ENCODE data around the gene CGREF1. TPM values are rescaled to one million over a fixed set of nuclear protein-coding genes. Genes with fewer than 3 reads are reported as not detected.

Gene CGREF1
- total RNA-seq, result 10 to 100 TPM in 3 of 8 experiments, 1 to 10 TPM in 5; 4.4 to 27.3 (median 9.8) TPM

DNA sequence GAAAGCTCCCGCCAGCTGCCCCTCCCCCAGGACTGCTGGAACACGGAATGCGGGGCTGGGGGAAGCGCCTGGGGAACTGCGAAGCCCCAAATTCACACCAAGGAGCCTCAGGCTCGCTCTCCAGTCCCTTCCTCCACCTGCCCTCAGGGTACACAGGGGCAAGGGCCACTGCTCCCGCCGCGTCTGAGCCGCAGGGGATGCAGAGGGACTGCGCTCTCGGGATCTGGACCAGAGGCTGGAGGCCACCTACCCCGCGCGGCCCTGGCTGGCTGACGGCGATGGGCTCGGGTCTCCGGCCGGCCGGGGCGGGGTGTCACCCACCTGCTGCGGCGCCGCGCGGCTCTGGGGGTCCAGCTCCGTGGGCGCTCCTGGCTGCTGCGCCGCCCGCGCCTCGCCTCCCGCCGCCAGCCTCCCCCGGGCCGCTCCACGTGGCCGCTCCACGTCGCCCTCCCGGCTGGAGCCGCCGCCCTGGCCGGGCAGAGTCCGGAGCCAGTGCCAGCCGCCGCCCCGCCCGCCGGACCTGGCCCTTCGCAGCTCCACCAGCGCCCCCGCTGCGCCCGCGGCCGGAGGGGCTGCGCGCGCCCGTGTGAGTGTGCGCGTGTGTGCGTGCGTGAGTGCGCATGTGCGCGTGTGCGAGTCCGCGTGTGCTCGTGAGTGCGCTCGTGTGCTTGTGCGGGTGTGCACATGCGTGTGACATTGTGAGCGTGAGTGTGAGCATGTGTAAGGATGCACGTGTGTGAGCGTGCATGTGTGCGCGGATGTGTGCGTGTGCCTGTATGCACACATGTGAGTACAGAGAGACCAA is at the start of gene CGREF1:
Gene CGREF1, minus strand, starts transcription at position 604 of the 805 bp plus-strand sequence. CDS start 14,762 bp downstream, outside the sequence.
- H3K4me1 ChIP-seq (replicated peaks in 1 of 2), result peaks cover 4 to 18% of the 10 kb centered on the region in 2 donors
- no peak within 1 kb of the TSS for H3K27ac ChIP-seq
- peak within 1 kb of the TSS; percentile 41 to 64 (median 47) for H3K4me3 ChIP-seq
- in situ Hi-C loops (cut with MboI; ENCODE audit: low pct_unique_long_range_greater_than_20kb in 2 of 9, low sequenced_read_pairs in 9 of 9, unreplicated experiment in 9 of 9), result loop anchor here in 3 of 9 experiments (25.0 kb wide), 1 partner anchor 169 kb away; the partner anchor contains the start of genes DNAJC5G (in 3 of the 3) and TRIM54 (in 3 of the 3)
- WGBS, 10 experiments, result 4 to 70% (median 16%) methylated on average over 2 to 18 of the region's 84 CpGs; no CpG with 5 or more reads in 5 of the 10 experiments
- peak; percentile 62 to 74 (median 70) for ATAC-seq (replicated peaks in 6 of 8)

DNA sequence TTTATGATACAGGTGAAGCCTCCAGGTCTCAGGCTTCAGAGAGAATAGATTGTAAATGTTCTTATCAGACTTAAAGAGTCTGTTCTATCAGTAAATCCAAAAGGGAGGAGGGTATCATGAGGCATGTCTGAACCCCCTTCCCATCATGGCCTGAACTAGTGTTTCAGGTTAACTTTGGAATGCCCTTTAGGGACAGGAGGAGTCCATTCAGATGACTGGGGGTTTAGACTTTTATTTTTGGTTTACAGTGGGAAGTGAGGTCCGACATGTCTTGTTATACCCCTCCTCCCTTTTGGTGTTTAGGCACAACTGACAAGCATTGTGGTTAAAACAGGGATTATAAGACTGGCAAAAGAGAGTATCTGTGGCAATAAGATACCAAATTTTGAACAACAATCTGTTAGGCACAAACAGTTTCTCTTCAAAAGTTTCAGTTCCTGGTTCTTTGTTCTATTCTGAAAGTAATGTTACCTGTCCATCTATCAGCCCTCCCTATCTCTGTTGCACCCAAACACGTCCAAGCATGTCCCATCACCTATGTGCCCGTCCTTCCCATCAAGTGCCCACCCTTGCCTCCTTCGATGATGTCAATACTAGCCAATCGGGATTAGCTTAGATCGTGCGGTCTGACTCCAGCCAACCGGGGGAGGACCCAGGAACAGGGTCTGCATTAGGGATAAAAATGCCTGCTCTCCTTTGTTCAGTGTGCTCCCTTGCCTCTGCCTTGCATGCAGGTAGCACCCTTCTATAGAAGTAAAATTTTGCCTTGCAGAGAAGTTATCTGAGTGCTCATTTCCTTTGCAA is 46.2 kb upstream of the CGREF1 start:
- no peak for ATAC-seq (replicated peaks in 6 of 8)
- 38 to 93% (median 74%) methylated on average over 1 to 8 of the region's 8 CpGs; no CpG with 5 or more reads in 2 of the 10 experiments for WGBS, 10 experiments
- H3K4me3 ChIP-seq, result no peak overlapping the region
- in situ Hi-C loops (cut with MboI; ENCODE audit: low pct_unique_long_range_greater_than_20kb in 2 of 9, low sequenced_read_pairs in 9 of 9, unreplicated experiment in 9 of 9), result no loop called here
- H3K27ac ChIP-seq, result no peak overlapping the region
- H3K4me1 ChIP-seq (replicated peaks in 1 of 2), result no peaks in the 10 kb centered on the region

DNA sequence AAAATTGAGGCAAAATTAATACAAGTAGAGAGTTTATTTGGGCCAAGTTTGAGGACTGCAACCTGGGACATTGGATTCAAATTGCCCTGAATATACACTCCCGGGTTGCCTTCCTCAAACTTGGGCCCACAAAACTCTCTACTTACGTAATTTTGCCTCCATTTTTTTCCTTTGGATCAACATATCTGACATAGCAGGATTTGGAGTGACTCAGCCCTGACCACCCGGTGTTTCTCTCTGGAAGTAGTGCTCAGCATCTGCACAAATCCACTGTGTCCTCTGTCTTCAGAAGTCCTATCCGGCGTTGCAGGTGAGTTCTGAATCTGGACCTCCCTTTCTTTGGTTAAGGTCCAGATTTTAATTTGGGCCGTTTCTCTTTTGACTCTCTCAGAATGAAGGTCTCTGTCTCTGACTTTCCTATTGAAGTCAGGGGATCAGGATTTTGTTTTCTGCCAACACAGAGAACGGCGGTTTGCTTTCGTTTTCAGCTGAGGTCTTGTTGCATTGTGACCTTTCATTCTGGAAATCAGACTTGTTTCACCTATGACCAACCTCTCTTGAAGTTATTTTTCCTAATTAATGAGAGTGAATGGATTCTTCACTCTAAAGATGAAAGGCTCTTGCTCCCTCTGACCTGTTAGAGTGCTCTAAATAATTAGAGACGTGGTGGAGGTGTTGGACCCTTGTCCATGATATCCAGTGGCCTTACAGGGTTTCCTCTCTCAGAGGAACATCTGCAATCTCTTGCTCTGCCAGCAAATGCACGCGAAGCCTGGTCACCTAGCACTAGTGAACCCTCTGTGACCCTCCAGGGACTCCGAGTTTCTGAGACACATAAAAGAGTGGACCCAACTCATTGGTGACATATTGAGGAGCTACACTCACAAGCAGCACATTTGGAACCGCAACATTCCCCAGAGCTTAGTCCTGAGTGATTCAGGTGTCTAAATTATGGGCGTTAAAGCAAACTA is 43.5 kb upstream of the CGREF1 start:
- WGBS, 10 experiments, result 48 to 93% (median 75%) methylated on average over 2 to 12 of the region's 15 CpGs
- in situ Hi-C loops (cut with MboI; ENCODE audit: low pct_unique_long_range_greater_than_20kb in 2 of 9, low sequenced_read_pairs in 9 of 9, unreplicated experiment in 9 of 9), result no loop called here
- H3K4me1 ChIP-seq (replicated peaks in 1 of 2), result no peaks in the 10 kb centered on the region
- ATAC-seq (replicated peaks in 6 of 8), result no peak
- no peak overlapping the region for H3K4me3 ChIP-seq
- H3K27ac ChIP-seq, result no peak overlapping the region

DNA sequence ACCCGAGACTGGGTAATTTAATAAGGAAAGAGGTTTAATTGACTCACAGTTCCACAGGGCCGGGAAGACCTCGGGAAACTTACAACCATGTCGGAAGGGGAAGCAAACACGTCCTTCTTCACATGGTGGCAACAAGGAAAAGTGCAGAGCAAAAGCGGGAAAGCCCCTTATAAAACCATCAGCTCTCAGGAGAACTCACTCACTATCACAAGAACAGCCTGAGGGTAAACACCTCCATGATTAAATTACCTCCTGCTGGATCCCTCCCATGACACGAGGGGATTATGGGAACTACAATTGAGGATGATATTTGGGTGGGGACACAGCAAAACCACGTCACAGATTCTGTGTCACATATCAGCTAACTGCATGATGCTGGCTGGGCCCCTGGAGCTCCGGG is 41.3 kb upstream of the CGREF1 start:
- ATAC-seq (replicated peaks in 6 of 8), result no peak
- no peak overlapping the region for H3K4me3 ChIP-seq
- H3K27ac ChIP-seq, result no peak overlapping the region
- in situ Hi-C loops (cut with MboI; ENCODE audit: low pct_unique_long_range_greater_than_20kb in 2 of 9, low sequenced_read_pairs in 9 of 9, unreplicated experiment in 9 of 9), result no loop called here
- H3K4me1 ChIP-seq (replicated peaks in 1 of 2), result no peaks in the 10 kb centered on the region
- 50 to 89% (median 64%) methylated on average over 1 to 7 of the region's 9 CpGs; no CpG with 5 or more reads in 1 of the 10 experiments for WGBS, 10 experiments

DNA sequence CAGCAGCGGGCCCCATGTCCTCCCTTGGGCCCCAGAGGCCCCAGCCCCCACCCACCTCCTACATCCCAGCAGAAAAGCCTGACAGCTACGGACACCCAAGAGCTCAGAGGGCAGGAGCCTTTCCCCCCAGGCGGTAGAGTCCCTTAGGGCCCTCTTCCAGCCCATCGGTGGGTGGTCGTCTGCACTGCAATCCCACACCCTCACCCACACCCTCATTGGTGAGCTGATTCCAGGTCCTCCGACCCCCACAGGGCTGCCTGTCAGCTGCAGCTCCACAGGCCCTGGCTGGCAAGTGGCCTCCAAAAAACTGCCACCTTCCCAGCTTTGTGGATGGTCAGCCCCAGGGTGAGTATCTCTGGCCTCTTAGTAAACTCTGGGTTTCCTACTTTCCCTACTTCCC is 40.3 kb upstream of the CGREF1 start:
- WGBS, 10 experiments, result 78 to 100% methylated on average over 2 to 4 of the region's 6 CpGs; no CpG with 5 or more reads in 8 of the 10 experiments
- no peak for ATAC-seq (replicated peaks in 6 of 8)
- Histone ChIP-seq H3K4me3 (no peak overlapping the region), H3K4me1 (replicated peaks in 1 of 2) (no peaks in the 10 kb centered on the region), H3K27ac (no peak overlapping the region)
- in situ Hi-C loops (cut with MboI; ENCODE audit: low pct_unique_long_range_greater_than_20kb in 2 of 9, low sequenced_read_pairs in 9 of 9, unreplicated experiment in 9 of 9), result no loop called here

- no peaks in the 10 kb centered on the region for H3K4me1 ChIP-seq (replicated peaks in 1 of 2)
- in situ Hi-C loops (cut with MboI; ENCODE audit: low pct_unique_long_range_greater_than_20kb in 2 of 9, low sequenced_read_pairs in 9 of 9, unreplicated experiment in 9 of 9), result no loop called here
- ATAC-seq (replicated peaks in 6 of 8), result no peak
- WGBS, 10 experiments, result 53 to 90% (median 71%) methylated on average over 1 to 3 of the region's 6 CpGs; no CpG with 5 or more reads in 7 of the 10 experiments
- no peak overlapping the region for H3K4me3 ChIP-seq
- H3K27ac ChIP-seq, result no peak overlapping the region
Observed at GRCh38 chr2:27158468-27158867, 39.5 kb upstream of the CGREF1 start.

GRCh38 chr2:27155069-27155520 is 36.2 kb upstream of the CGREF1 start:
- no peak overlapping the region for H3K27ac ChIP-seq
- ATAC-seq (replicated peaks in 6 of 8), result peak in 5 of 8 experiments; percentile 24 to 68 (median 31)
- WGBS, 10 experiments, result 62 to 100% (median 83%) methylated on average over 1 to 5 of the region's 9 CpGs; no CpG with 5 or more reads in 4 of the 10 experiments
- H3K4me1 ChIP-seq (replicated peaks in 1 of 2), result no peaks in the 10 kb centered on the region
- no peak overlapping the region for H3K4me3 ChIP-seq
- in situ Hi-C loops (cut with MboI; ENCODE audit: low pct_unique_long_range_greater_than_20kb in 2 of 9, low sequenced_read_pairs in 9 of 9, unreplicated experiment in 9 of 9), result no loop called here

DNA sequence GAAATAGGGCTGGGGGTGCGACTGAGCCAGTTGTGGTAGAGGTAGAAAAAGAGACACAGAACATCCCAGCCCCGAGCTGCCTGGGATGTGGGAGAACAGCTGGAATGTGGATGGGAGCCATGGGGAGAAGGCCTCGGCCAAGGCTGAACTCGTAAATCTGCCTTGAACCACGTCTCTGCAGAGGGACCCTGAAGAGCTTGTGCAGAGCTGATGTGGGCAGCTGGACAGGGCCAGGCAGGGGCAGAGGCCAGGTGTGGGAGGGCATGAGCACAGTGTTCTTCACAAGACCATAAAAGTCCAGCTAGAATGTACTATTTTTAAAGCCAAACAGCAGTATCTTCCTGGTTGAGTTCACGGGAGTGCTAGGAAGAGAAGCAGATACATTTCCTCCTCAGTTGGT is 35.6 kb upstream of the CGREF1 start:
- Histone ChIP-seq H3K4me3 (no peak overlapping the region), H3K27ac (no peak overlapping the region), H3K4me1 (replicated peaks in 1 of 2) (no peaks in the 10 kb centered on the region)
- 25 to 83% (median 73%) methylated on average over 1 to 4 of the region's 6 CpGs; no CpG with 5 or more reads in 3 of the 10 experiments for WGBS, 10 experiments
- ATAC-seq (replicated peaks in 6 of 8), result no peak
- in situ Hi-C loops (cut with MboI; ENCODE audit: low pct_unique_long_range_greater_than_20kb in 2 of 9, low sequenced_read_pairs in 9 of 9, unreplicated experiment in 9 of 9), result no loop called here

- Histone ChIP-seq H3K4me3 (no peak overlapping the region), H3K4me1 (replicated peaks in 1 of 2) (no peaks in the 10 kb centered on the region), H3K27ac (no peak overlapping the region)
- peak in 1 of 8 experiments; percentile 10 for ATAC-seq (replicated peaks in 6 of 8)
- 17 to 86% (median 76%) methylated on average over 1 to 2 of the region's 2 CpGs; no CpG with 5 or more reads in 5 of the 10 experiments for WGBS, 10 experiments
- in situ Hi-C loops (cut with MboI; ENCODE audit: low pct_unique_long_range_greater_than_20kb in 2 of 9, low sequenced_read_pairs in 9 of 9, unreplicated experiment in 9 of 9), result no loop called here
Observed at GRCh38 chr2:27152796-27153464, 34.0 kb upstream of the CGREF1 start.

DNA sequence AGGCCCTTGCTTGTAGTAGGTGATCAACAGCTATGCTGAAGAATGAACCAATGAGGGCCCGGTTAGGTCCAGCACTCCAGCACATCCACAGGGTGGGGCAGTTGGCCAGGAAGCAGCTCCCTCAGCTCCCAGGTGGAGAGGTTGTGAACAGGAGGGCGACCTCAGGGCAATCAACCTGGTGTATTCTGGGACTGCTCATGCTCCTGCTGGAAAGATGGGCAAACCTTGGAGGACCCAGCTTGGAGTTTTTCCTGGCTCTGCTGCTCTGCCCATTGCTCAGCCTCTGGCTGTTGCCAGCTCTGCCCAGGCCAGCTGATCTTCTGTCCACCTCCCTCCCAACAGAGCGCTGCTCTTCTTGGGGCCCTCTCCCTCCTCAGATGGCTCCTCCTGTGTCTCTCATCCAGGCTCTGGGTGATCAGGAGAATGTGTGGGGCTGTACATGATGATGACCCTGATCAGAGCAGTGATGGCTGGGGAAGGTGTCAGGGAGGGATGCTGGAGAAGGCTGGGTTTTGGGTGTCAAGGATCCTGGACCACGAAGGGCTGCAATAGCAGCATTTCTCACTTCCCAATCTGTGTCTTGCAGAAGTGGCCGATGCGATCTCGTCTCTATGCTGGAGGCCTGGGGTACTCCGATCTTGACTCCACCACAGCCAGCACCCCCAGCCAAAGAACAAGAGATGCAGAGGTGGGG is 33.3 kb upstream of the CGREF1 start:
- in situ Hi-C loops (cut with MboI; ENCODE audit: low pct_unique_long_range_greater_than_20kb in 2 of 9, low sequenced_read_pairs in 9 of 9, unreplicated experiment in 9 of 9), result no loop called here
- ATAC-seq (replicated peaks in 6 of 8), result peak in 1 of 8 experiments; percentile 41
- Histone ChIP-seq H3K4me1 (replicated peaks in 1 of 2) (no peaks in the 10 kb centered on the region), H3K27ac (no peak overlapping the region), H3K4me3 (no peak overlapping the region)
- 0 to 80% (median 62%) methylated on average over 1 to 4 of the region's 8 CpGs; no CpG with 5 or more reads in 4 of the 10 experiments for WGBS, 10 experiments

DNA sequence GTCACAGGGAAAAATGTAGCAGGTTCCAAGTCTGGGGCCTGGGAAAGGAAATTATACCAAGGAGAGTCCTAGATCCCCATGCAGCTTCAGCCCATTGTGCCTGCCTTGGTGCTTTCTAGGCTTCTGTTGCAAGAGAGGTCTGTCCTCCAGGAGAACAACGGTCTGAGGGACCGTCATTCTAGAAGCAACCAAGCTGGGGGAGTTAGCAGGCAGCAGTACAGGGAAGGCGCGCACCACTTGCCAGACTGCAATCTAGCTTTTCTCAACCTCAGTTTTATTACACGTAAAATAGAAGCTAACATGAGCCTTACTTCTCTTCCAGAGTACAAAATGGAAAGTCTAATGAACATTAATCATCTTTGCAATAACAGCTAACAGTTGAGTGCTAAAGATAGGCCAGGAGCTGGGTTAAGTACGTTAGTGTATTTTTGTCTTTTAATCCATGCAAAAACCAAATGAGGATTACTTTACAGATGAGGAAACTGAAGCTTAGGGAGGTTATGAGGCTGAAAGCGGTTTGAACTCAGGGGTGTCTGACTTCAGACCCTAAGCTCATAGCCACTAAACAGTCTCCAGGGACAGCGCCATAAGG is 31.8 kb upstream of the CGREF1 start:
- no peak for ATAC-seq (replicated peaks in 6 of 8)
- 48 to 100% (median 75%) methylated on average over 1 to 7 of the region's 8 CpGs; no CpG with 5 or more reads in 1 of the 10 experiments for WGBS, 10 experiments
- in situ Hi-C loops (cut with MboI; ENCODE audit: low pct_unique_long_range_greater_than_20kb in 2 of 9, low sequenced_read_pairs in 9 of 9, unreplicated experiment in 9 of 9), result no loop called here

More for the DNA sequence above, 31.8 kb upstream of the CGREF1 start:
- no peak overlapping the region for H3K4me3 ChIP-seq
- no peak overlapping the region for H3K27ac ChIP-seq
- no peaks in the 10 kb centered on the region for H3K4me1 ChIP-seq (replicated peaks in 1 of 2)
